Keratinocyte (primary cell): ENCODE measurements around the gene NOL9. TPM values are rescaled to one million over a fixed set of nuclear protein-coding genes. Genes with fewer than 3 reads are reported as not detected.

Experiments used
- DNase-seq: peaks from one replicate; pipeline ENCODE4 v3.0.0-alpha.2; 2011; ENCODE audit warnings: low read depth, missing footprints, low spot score
- FAIRE-seq: peaks from 2 replicates; lab custom pipeline; 2011; peaks lifted over from hg19 to GRCh38; lab: Jason Lieb, UNC
- H2AFZ ChIP-seq: 2 replicates; pipeline ENCODE4 v1.6.0; 2012; ENCODE audit warnings: low read length, control low read depth, inconsistent platforms; ENCODE audit not compliant: control insufficient read depth
- H3K27ac ChIP-seq: 2 replicates; pipeline ENCODE4 v1.5.1; 2011; ENCODE audit warnings: low read length; ENCODE audit not compliant: control insufficient read depth, insufficient read depth
- H3K27me3 ChIP-seq: 3 replicates; pipeline ENCODE4 v1.6.0; 2011; ENCODE audit warnings: low read length; ENCODE audit not compliant: control insufficient read depth, insufficient read depth; ENCODE audit errors: extremely low read depth
- H3K36me3 ChIP-seq, 2 experiments: 2 replicates in 1 of 2; 3 replicates in 1 of 2; pipeline ENCODE4 v1.5.1; 2011; ENCODE audit warnings: low read length in 2 of 2, mild to moderate bottlenecking in 1 of 2; ENCODE audit not compliant: control insufficient read depth in 2 of 2, insufficient read depth in 2 of 2; ENCODE audit errors: extremely low read depth in 1 of 2
- H3K4me1 ChIP-seq: 3 replicates; pipeline ENCODE4 v1.5.1; 2011; ENCODE audit warnings: low read length; ENCODE audit not compliant: control insufficient read depth, insufficient read depth; ENCODE audit errors: extremely low read depth
- H3K4me2 ChIP-seq: 3 replicates; pipeline ENCODE4 v1.6.0; 2011; ENCODE audit warnings: low read depth, low read length; ENCODE audit not compliant: control insufficient read depth, insufficient read depth; ENCODE audit errors: extremely low read depth
- H3K4me3 ChIP-seq, 3 experiments: fragments of 200-600 bp in 1 of 3; sonication (generic) in 1 of 3; 2 replicates in 2 of 3; 3 replicates in 1 of 3; pipeline ENCODE4 v1.5.1; 2011 to 2016; ENCODE audit warnings: low read length in 3 of 3, mild to moderate bottlenecking in 3 of 3, control low read depth in 2 of 3, inconsistent platforms in 1 of 3, low read depth in 1 of 3, mixed read lengths in 1 of 3, mixed run types in 1 of 3, moderate library complexity in 1 of 3; ENCODE audit not compliant: control insufficient read depth in 2 of 3, insufficient read depth in 2 of 3; ENCODE audit errors: extremely low read depth in 1 of 3
- H3K79me2 ChIP-seq: 2 replicates; pipeline ENCODE4 v1.6.0; 2012; ENCODE audit warnings: low read length; ENCODE audit not compliant: control insufficient read depth, insufficient read depth
- H3K9ac ChIP-seq: 3 replicates; pipeline ENCODE4 v1.6.0; 2011; ENCODE audit warnings: low read length; ENCODE audit not compliant: control insufficient read depth, insufficient read depth; ENCODE audit errors: extremely low read depth
- H3K9me1 ChIP-seq: 3 replicates; pipeline ENCODE4 v1.6.0; 2011; ENCODE audit warnings: low read length; ENCODE audit not compliant: control insufficient read depth, insufficient read depth; ENCODE audit errors: extremely low read depth
- H3K9me3 ChIP-seq: 2 replicates; pipeline ENCODE4 v1.5.1; 2012; ENCODE audit warnings: low read depth, low read length; ENCODE audit not compliant: control insufficient read depth
- H4K20me1 ChIP-seq: 3 replicates; pipeline ENCODE4 v1.6.0; 2011; ENCODE audit warnings: low read length; ENCODE audit not compliant: control insufficient read depth, insufficient read depth; ENCODE audit errors: extremely low read depth
- EZH2 ChIP-seq: IDR thresholded peaks from one replicate; pipeline ENCODE4 v1.6.1; 2012; ENCODE audit warnings: inconsistent platforms, mild to moderate bottlenecking, low read length, moderate library complexity
- dilution Hi-C: fragments of 300-500 bp; cut with MboI; formaldehyde crosslinking; loops from one replicate; pipeline ENCODE4 v1.7.0; 2020; ENCODE audit warnings: low sequenced_read_pairs; ENCODE audit not compliant: extremely low pct_ligation_motif_present
- polyA plus RNA-seq, 5 experiments: library from polyadenylated mRNA; depleted of rRNA in 3 of 5; stranded (reverse) in 3 of 5; stranded (forward) in 1 of 5; unstranded in 1 of 5; fragments of >200 nt; gene quantifications; 1 replicate in 1 of 5; 2 replicates in 3 of 5; 3 replicates in 1 of 5; pipeline versions ENCODE4 v1.2.1 to v1.2.3, GENCODE V29; 2011 to 2012; ENCODE audit warnings: missing spikeins in 2 of 5, low read depth in 1 of 5, low replicate concordance in 1 of 5
- TF ChIP-seq, protein P1 (sequence below), 3 experiments: IDR thresholded peaks in 1 of 3; conservative IDR thresholded peaks in 1 of 3; optimal IDR thresholded peaks in 1 of 3; 2 replicates in 2 of 3; 3 replicates in 1 of 3; pipeline versions ENCODE3 to v1.5.1; 2011; ENCODE audit warnings: low read length in 3 of 3, mild to moderate bottlenecking in 3 of 3, moderate library complexity in 2 of 3, control low read depth in 1 of 3, inconsistent platforms in 1 of 3; ENCODE audit not compliant: insufficient read depth in 2 of 3; ENCODE audit errors: extremely low read depth in 1 of 3

NOL9 gene
- polyA plus RNA-seq, 1 donor (not counting 4 experiments of a cell fraction or from before 2014, with no cell fraction given) = 24.6 TPM

DNA sequence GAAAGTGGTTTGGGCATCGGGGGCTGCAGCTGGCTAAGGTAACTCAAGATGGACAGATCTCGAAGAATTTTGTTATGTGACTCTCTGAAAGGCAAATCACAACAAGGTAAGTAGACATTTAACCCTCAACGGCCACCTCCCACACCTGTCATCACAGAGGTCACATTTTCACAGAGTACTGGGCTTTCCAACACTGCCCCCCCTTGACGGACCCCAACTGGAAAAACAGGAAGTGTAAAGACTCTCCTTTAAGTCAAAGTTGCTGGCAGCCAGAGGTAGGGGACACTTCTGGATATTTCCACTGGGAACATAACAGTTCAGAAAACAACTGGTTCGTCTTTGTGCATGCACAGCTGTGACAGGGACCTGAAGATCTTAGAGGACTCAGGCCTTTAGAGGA lies 22.3 kb downstream of the NOL9 start:
- peaks cover 40 to 45% of the 10 kb centered on the region in 2 experiments for H3K36me3 ChIP-seq
- H3K79me2 ChIP-seq = no peaks in the 10 kb centered on the region
- no peak overlapping the region for H3K9ac ChIP-seq
- H2AFZ ChIP-seq = no peak overlapping the region
- dilution Hi-C loops = no loop called here
- H3K9me1 ChIP-seq = no peaks in the 10 kb centered on the region
- no peaks in the 10 kb centered on the region for H3K27me3 ChIP-seq
- H3K27ac ChIP-seq = no peak overlapping the region
- H3K4me2 ChIP-seq = no peak overlapping the region
- DNase-seq (no peak), FAIRE-seq (no peak)
- H3K4me1 ChIP-seq = no peaks in the 10 kb centered on the region
- H3K9me3 ChIP-seq = no peaks in the 10 kb centered on the region
- H4K20me1 ChIP-seq = no peaks in the 10 kb centered on the region
- no peak for TF ChIP-seq EZH2
- TF ChIP-seq, protein P1, sequence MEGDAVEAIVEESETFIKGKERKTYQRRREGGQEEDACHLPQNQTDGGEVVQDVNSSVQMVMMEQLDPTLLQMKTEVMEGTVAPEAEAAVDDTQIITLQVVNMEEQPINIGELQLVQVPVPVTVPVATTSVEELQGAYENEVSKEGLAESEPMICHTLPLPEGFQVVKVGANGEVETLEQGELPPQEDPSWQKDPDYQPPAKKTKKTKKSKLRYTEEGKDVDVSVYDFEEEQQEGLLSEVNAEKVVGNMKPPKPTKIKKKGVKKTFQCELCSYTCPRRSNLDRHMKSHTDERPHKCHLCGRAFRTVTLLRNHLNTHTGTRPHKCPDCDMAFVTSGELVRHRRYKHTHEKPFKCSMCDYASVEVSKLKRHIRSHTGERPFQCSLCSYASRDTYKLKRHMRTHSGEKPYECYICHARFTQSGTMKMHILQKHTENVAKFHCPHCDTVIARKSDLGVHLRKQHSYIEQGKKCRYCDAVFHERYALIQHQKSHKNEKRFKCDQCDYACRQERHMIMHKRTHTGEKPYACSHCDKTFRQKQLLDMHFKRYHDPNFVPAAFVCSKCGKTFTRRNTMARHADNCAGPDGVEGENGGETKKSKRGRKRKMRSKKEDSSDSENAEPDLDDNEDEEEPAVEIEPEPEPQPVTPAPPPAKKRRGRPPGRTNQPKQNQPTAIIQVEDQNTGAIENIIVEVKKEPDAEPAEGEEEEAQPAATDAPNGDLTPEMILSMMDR (optimal IDR thresholded peaks at IDR 0.05 in 1 of 3, IDR thresholded peaks at IDR 0.05 in 1 of 3, conservative IDR thresholded peaks at IDR 0.05 in 1 of 3; ENCODE audit: extremely low read depth in 1 of 3, insufficient read depth in 2 of 3, low read length in 3 of 3) = no peak
- no peak overlapping the region for H3K4me3 ChIP-seq

DNA sequence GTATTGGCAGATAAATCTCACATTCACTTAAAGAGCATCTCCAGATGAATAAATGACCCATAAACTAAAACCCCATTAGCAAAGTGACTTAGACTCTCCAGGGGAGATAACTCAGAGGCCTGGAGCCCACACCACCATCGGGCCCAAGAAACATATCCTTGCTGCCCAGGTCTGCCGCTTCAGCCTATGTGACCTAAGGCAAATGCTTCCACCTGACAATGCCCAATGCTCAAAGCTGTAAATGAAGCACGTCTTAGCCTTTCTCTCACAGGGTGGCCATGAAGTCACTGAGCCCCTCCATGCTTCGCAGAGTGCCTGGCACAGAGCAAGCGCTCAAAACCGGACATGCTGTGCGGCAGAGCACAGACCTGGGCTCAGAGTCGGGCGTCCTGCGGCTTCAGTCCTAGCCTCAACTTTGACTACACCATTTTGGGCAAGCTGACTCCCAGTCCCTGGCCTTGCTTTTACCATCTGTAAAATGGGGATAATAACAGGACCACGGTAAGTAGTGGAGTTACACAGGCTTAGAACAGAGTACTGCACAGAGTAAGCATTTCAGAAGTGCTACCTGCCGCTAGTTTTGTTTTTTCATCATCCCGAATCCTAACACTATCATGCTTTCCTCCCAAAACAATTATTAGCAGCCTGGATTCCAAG lies 23.7 kb downstream of the NOL9 start:
- no peak overlapping the region for H3K4me3 ChIP-seq
- no peaks in the 10 kb centered on the region for H3K79me2 ChIP-seq
- no peaks in the 10 kb centered on the region for H3K9me1 ChIP-seq
- no peaks in the 10 kb centered on the region for H3K4me1 ChIP-seq
- no peak overlapping the region for H3K4me2 ChIP-seq
- peaks cover 47 to 51% of the 10 kb centered on the region in 2 experiments for H3K36me3 ChIP-seq
- DNase-seq = no peak
- TF ChIP-seq, protein P1 (optimal IDR thresholded peaks at IDR 0.05 in 1 of 3, IDR thresholded peaks at IDR 0.05 in 1 of 3, conservative IDR thresholded peaks at IDR 0.05 in 1 of 3; ENCODE audit: extremely low read depth in 1 of 3, insufficient read depth in 2 of 3, low read length in 3 of 3) = no peak
- no peak for TF ChIP-seq EZH2
- H3K9me3 ChIP-seq = no peaks in the 10 kb centered on the region
- no peak overlapping the region for H2AFZ ChIP-seq
- no peak overlapping the region for H3K27ac ChIP-seq
- H4K20me1 ChIP-seq = no peaks in the 10 kb centered on the region
- H3K9ac ChIP-seq = no peak overlapping the region
- dilution Hi-C loops = no loop called here
- FAIRE-seq = no peak
- no peaks in the 10 kb centered on the region for H3K27me3 ChIP-seq
